ENCODE measurements around the gene EMID1.

DNA sequence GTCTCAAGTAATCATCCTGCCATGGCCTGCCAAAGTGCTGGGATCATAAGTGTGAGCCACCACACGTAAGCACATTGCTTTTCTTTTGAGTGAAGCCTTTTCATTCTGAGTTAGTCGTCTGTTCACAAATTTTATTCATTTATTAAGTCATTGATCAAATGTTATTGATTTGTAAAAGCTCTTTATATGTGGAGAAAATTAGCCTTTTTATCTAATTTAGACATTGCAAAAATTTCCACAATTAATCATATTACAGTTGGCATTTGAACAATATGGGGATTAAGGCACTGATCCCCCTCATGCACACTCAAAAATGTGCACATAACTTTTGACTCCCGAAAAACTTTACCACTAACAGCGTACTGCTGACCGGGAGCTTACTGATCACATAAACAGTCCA lies 7.5 kb upstream of the EMID1 start:
- TF ChIP-seq CTCF (IDR thresholded peaks at IDR 0.05) (no peak), ZNF121 (CRISPR knock-in tag; IDR thresholded peaks at IDR 0.05) (no peak), FOXP1 (CRISPR knock-in tag; IDR thresholded peaks at IDR 0.05; ENCODE audit: borderline replicate concordance) (no peak)
- TF ChIP-seq, protein P1, sequence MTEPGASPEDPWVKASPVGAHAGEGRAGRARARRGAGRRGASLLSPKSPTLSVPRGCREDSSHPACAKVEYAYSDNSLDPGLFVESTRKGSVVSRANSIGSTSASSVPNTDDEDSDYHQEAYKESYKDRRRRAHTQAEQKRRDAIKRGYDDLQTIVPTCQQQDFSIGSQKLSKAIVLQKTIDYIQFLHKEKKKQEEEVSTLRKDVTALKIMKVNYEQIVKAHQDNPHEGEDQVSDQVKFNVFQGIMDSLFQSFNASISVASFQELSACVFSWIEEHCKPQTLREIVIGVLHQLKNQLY (CRISPR knock-in tag; IDR thresholded peaks at IDR 0.05) = no peak
- TF ChIP-seq, protein P2, sequence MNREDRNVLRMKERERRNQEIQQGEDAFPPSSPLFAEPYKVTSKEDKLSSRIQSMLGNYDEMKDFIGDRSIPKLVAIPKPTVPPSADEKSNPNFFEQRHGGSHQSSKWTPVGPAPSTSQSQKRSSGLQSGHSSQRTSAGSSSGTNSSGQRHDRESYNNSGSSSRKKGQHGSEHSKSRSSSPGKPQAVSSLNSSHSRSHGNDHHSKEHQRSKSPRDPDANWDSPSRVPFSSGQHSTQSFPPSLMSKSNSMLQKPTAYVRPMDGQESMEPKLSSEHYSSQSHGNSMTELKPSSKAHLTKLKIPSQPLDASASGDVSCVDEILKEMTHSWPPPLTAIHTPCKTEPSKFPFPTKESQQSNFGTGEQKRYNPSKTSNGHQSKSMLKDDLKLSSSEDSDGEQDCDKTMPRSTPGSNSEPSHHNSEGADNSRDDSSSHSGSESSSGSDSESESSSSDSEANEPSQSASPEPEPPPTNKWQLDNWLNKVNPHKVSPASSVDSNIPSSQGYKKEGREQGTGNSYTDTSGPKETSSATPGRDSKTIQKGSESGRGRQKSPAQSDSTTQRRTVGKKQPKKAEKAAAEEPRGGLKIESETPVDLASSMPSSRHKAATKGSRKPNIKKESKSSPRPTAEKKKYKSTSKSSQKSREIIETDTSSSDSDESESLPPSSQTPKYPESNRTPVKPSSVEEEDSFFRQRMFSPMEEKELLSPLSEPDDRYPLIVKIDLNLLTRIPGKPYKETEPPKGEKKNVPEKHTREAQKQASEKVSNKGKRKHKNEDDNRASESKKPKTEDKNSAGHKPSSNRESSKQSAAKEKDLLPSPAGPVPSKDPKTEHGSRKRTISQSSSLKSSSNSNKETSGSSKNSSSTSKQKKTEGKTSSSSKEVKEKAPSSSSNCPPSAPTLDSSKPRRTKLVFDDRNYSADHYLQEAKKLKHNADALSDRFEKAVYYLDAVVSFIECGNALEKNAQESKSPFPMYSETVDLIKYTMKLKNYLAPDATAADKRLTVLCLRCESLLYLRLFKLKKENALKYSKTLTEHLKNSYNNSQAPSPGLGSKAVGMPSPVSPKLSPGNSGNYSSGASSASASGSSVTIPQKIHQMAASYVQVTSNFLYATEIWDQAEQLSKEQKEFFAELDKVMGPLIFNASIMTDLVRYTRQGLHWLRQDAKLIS (CRISPR knock-in tag; IDR thresholded peaks at IDR 0.05; ENCODE audit: borderline replicate concordance) = no peak

Measured in WTC11 (cell line).